ENCODE data around the gene VPS8.

DNA sequence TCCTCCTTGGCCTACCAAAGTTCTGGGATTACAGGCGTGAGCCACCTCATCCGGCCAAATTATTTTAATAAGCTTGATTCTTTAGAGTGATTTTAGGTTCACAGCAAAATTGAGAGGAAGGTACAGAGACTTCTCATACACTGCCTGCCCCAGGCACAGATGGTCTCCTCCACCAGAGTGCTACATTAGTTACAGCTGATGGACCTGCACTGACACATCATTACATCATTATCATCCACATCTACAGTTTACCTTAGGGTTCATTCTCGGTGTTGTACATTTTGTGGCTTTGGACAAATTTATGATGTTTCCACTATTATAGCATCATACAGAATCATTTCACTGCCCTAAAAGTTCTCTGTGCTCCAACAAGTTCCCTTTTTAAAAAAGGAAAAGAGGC is 4.4 kb upstream of the VPS8 start:
- TF ChIP-seq, protein P1, sequence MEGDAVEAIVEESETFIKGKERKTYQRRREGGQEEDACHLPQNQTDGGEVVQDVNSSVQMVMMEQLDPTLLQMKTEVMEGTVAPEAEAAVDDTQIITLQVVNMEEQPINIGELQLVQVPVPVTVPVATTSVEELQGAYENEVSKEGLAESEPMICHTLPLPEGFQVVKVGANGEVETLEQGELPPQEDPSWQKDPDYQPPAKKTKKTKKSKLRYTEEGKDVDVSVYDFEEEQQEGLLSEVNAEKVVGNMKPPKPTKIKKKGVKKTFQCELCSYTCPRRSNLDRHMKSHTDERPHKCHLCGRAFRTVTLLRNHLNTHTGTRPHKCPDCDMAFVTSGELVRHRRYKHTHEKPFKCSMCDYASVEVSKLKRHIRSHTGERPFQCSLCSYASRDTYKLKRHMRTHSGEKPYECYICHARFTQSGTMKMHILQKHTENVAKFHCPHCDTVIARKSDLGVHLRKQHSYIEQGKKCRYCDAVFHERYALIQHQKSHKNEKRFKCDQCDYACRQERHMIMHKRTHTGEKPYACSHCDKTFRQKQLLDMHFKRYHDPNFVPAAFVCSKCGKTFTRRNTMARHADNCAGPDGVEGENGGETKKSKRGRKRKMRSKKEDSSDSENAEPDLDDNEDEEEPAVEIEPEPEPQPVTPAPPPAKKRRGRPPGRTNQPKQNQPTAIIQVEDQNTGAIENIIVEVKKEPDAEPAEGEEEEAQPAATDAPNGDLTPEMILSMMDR (IDR thresholded peaks at IDR 0.05), result no peak
- TF ChIP-seq POLR2A (IDR thresholded peaks at IDR 0.05) (no peak), POLR2AphosphoS5 (IDR thresholded peaks at IDR 0.05) (no peak)

Data from breast epithelium (tissue), 3 donors.